ENCODE results near the gene MTARC2.

MTARC2 gene

GRCh38 chr1:220819467-220820026, 71.4 kb downstream of the MTARC2 start:
- Histone ChIP-seq H3K36me3 (ENCODE audit: control insufficient read depth, insufficient read depth, low read length) (peaks cover 2% of the 10 kb centered on the region), H3K9ac (ENCODE audit: low read depth, low read length) (no peak overlapping the region), H3K27me3 (ENCODE audit: control insufficient read depth, insufficient read depth, low read length) (no peaks in the 10 kb centered on the region), H3K4me3 (ENCODE audit: low read depth, low read length) (no peak overlapping the region), H3K4me1 (ENCODE audit: control insufficient read depth, insufficient read depth, low read length) (peaks cover 9% of the 10 kb centered on the region), H3K9me3 (ENCODE audit: control insufficient read depth, insufficient read depth, low read length) (no peaks in the 10 kb centered on the region)

- Histone ChIP-seq H3K4me1 (ENCODE audit: control insufficient read depth, insufficient read depth, low read length) (peaks cover under 1% of the 10 kb centered on the region), H3K4me3 (ENCODE audit: low read depth, low read length) (no peak overlapping the region), H3K9ac (ENCODE audit: low read depth, low read length) (no peak overlapping the region), H3K36me3 (ENCODE audit: control insufficient read depth, insufficient read depth, low read length) (no peaks in the 10 kb centered on the region), H3K9me3 (ENCODE audit: control insufficient read depth, insufficient read depth, low read length) (no peaks in the 10 kb centered on the region), H3K27me3 (ENCODE audit: control insufficient read depth, insufficient read depth, low read length) (no peaks in the 10 kb centered on the region)
Measured at GRCh38 chr1:220824031-220824989, 76.2 kb downstream of the MTARC2 start.

- H3K36me3 ChIP-seq (ENCODE audit: control insufficient read depth, insufficient read depth, low read length) = no peaks in the 10 kb centered on the region
- H3K4me1 ChIP-seq (ENCODE audit: control insufficient read depth, insufficient read depth, low read length) = no peaks in the 10 kb centered on the region
- H3K9me3 ChIP-seq (ENCODE audit: control insufficient read depth, insufficient read depth, low read length) = no peaks in the 10 kb centered on the region
- H3K9ac ChIP-seq (ENCODE audit: low read depth, low read length) = no peak overlapping the region
- no peaks in the 10 kb centered on the region for H3K27me3 ChIP-seq (ENCODE audit: control insufficient read depth, insufficient read depth, low read length)
- no peak overlapping the region for H3K4me3 ChIP-seq (ENCODE audit: low read depth, low read length)
Measured at GRCh38 chr1:220825819-220826551, 77.9 kb downstream of the MTARC2 start.

GRCh38 chr1:220826729-220827128, 78.6 kb downstream of the MTARC2 start:
- no peaks in the 10 kb centered on the region for H3K9me3 ChIP-seq (ENCODE audit: control insufficient read depth, insufficient read depth, low read length)
- no peaks in the 10 kb centered on the region for H3K4me1 ChIP-seq (ENCODE audit: control insufficient read depth, insufficient read depth, low read length)
- no peak overlapping the region for H3K4me3 ChIP-seq (ENCODE audit: low read depth, low read length)
- no peak overlapping the region for H3K9ac ChIP-seq (ENCODE audit: low read depth, low read length)
- no peaks in the 10 kb centered on the region for H3K36me3 ChIP-seq (ENCODE audit: control insufficient read depth, insufficient read depth, low read length)
- H3K27me3 ChIP-seq (ENCODE audit: control insufficient read depth, insufficient read depth, low read length) = no peaks in the 10 kb centered on the region

GRCh38 chr1:220827445-220828178, 79.5 kb downstream of the MTARC2 start:
- no peaks in the 10 kb centered on the region for H3K27me3 ChIP-seq (ENCODE audit: control insufficient read depth, insufficient read depth, low read length)
- no peak overlapping the region for H3K9ac ChIP-seq (ENCODE audit: low read depth, low read length)
- H3K36me3 ChIP-seq (ENCODE audit: control insufficient read depth, insufficient read depth, low read length) = no peaks in the 10 kb centered on the region
- no peaks in the 10 kb centered on the region for H3K9me3 ChIP-seq (ENCODE audit: control insufficient read depth, insufficient read depth, low read length)
- no peaks in the 10 kb centered on the region for H3K4me1 ChIP-seq (ENCODE audit: control insufficient read depth, insufficient read depth, low read length)
- no peak overlapping the region for H3K4me3 ChIP-seq (ENCODE audit: low read depth, low read length)

GRCh38 chr1:220828179-220828490, 80.0 kb downstream of the MTARC2 start:
- Histone ChIP-seq H3K9ac (ENCODE audit: low read depth, low read length) (no peak overlapping the region), H3K4me3 (ENCODE audit: low read depth, low read length) (no peak overlapping the region), H3K4me1 (ENCODE audit: control insufficient read depth, insufficient read depth, low read length) (no peaks in the 10 kb centered on the region), H3K36me3 (ENCODE audit: control insufficient read depth, insufficient read depth, low read length) (no peaks in the 10 kb centered on the region), H3K27me3 (ENCODE audit: control insufficient read depth, insufficient read depth, low read length) (no peaks in the 10 kb centered on the region), H3K9me3 (ENCODE audit: control insufficient read depth, insufficient read depth, low read length) (no peaks in the 10 kb centered on the region)

GRCh38 chr1:220828950-220829586, 80.9 kb downstream of the MTARC2 start:
- Histone ChIP-seq H3K27me3 (ENCODE audit: control insufficient read depth, insufficient read depth, low read length) (no peaks in the 10 kb centered on the region), H3K9me3 (ENCODE audit: control insufficient read depth, insufficient read depth, low read length) (no peaks in the 10 kb centered on the region), H3K9ac (ENCODE audit: low read depth, low read length) (no peak overlapping the region), H3K36me3 (ENCODE audit: control insufficient read depth, insufficient read depth, low read length) (no peaks in the 10 kb centered on the region), H3K4me1 (ENCODE audit: control insufficient read depth, insufficient read depth, low read length) (no peaks in the 10 kb centered on the region), H3K4me3 (ENCODE audit: low read depth, low read length) (no peak overlapping the region)

GRCh38 chr1:220833436-220833835, 85.3 kb downstream of the MTARC2 start:
- H3K27me3 ChIP-seq (ENCODE audit: control insufficient read depth, insufficient read depth, low read length) = no peaks in the 10 kb centered on the region
- H3K36me3 ChIP-seq (ENCODE audit: control insufficient read depth, insufficient read depth, low read length) = no peaks in the 10 kb centered on the region
- no peak overlapping the region for H3K4me3 ChIP-seq (ENCODE audit: low read depth, low read length)
- no peaks in the 10 kb centered on the region for H3K4me1 ChIP-seq (ENCODE audit: control insufficient read depth, insufficient read depth, low read length)
- no peak overlapping the region for H3K9ac ChIP-seq (ENCODE audit: low read depth, low read length)
- H3K9me3 ChIP-seq (ENCODE audit: control insufficient read depth, insufficient read depth, low read length) = no peaks in the 10 kb centered on the region

All from iPS-15b (cell line).